B cell (primary cell): ENCODE data around the gene ADARB2. TPM values are rescaled to one million over a fixed set of nuclear protein-coding genes. Genes with fewer than 3 reads are reported as not detected.

Experiments used
- ATAC-seq: fragments of 200-7000 bp; cut with Tn5 transposase; one replicate; pipeline ENCODE4 v1.10.0; 2021; ENCODE audit warnings: low read depth, mild to moderate bottlenecking, moderate number of reproducible peaks, moderate library complexity
- CTCF ChIA-PET: fragments of 350-600 bp; sonication (Branson Sonifier 250); formaldehyde crosslinking; loops from one replicate; lab custom pipeline; 2021; ENCODE audit warnings: antibody characterized with exemption, inconsistent platforms; lab: Charles Lee
- POLR2A ChIA-PET: fragments of 350-600 bp; sonication (Branson Sonifier 250); formaldehyde crosslinking; loops from one replicate; lab custom pipeline; 2021; ENCODE audit warnings: antibody characterized with exemption; lab: Charles Lee
- DNase-seq: peaks from one replicate; pipeline ENCODE4 v3.0.0; 2013
- H2AFZ ChIP-seq: 2 replicates; pipeline ENCODE4 v1.6.1; 2012; ENCODE audit warnings: mild to moderate bottlenecking, low read depth, low read length; ENCODE audit not compliant: insufficient read depth, poor library complexity, severe bottlenecking
- H3K27ac ChIP-seq, 2 donors: 1 replicate in 1 of 2; 2 replicates in 1 of 2; pipeline ENCODE4 v1.5.1; 2012 to 2013; ENCODE audit warnings: low read length in 2 of 2, mild to moderate bottlenecking in 2 of 2, moderate library complexity in 1 of 2
- H3K27me3 ChIP-seq, 4 experiments: fragments of 200-600 bp in 1 of 4; sonication (generic) in 1 of 4; replicated peaks in 1 of 4; 1 replicate in 2 of 4; 2 replicates in 2 of 4; pipeline versions ENCODE4 v1.6.1 to v1.7.0; 2013 to 2016; ENCODE audit warnings: low read length in 3 of 4, mild to moderate bottlenecking in 2 of 4, mixed read lengths in 1 of 4, moderate library complexity in 1 of 4; ENCODE audit not compliant: insufficient read depth in 4 of 4, control insufficient read depth in 3 of 4; ENCODE audit errors: control extremely low read depth in 1 of 4
- H3K36me3 ChIP-seq, 2 experiments: replicated peaks in 1 of 2; 1 replicate in 1 of 2; 2 replicates in 1 of 2; pipeline versions ENCODE4 v1.6.1 to v1.7.1; 2013; ENCODE audit warnings: low read length in 1 of 2; ENCODE audit not compliant: insufficient read depth in 2 of 2, control insufficient read depth in 1 of 2; ENCODE audit errors: control extremely low read depth in 1 of 2, extremely low read depth in 1 of 2
- H3K4me1 ChIP-seq, 2 donors: fragments of 200-600 bp in 1 of 2; sonication (generic) in 1 of 2; 1 replicate in 1 of 2; 2 replicates in 1 of 2; pipeline versions ENCODE4 v1.5.1 to v1.6.1; 2013 to 2017; ENCODE audit warnings: low read length in 2 of 2; ENCODE audit not compliant: control insufficient read depth in 2 of 2, insufficient read depth in 2 of 2
- H3K4me2 ChIP-seq: replicated peaks from 2 replicates; pipeline ENCODE3; 2012; ENCODE audit warnings: mild to moderate bottlenecking, low read depth, low read length; ENCODE audit not compliant: poor library complexity, severe bottlenecking
- H3K4me3 ChIP-seq, 5 experiments: fragments of 200-600 bp in 1 of 5; sonication (generic) in 1 of 5; 1 replicate in 3 of 5; 2 replicates in 2 of 5; pipeline versions ENCODE4 v1.5.1 to v1.7.0; 2011 to 2016; ENCODE audit warnings: low read length in 4 of 5, mild to moderate bottlenecking in 4 of 5, low read depth in 2 of 5, control low read depth in 1 of 5, moderate library complexity in 1 of 5; ENCODE audit not compliant: insufficient read depth in 1 of 5; ENCODE audit errors: control extremely low read depth in 1 of 5, extremely low read depth in 1 of 5
- H3K79me2 ChIP-seq: fragments of 200-600 bp; sonication (generic); one replicate; pipeline ENCODE4 v1.6.0; 2016; ENCODE audit warnings: low read length; ENCODE audit not compliant: control insufficient read depth, insufficient read depth
- H3K9ac ChIP-seq: fragments of 200-600 bp; sonication (generic); 2 replicates; pipeline ENCODE4 v1.6.1; 2017; ENCODE audit warnings: mild to moderate bottlenecking, low read length, moderate library complexity
- H3K9me3 ChIP-seq, 3 donors: one replicate each; pipeline versions ENCODE4 v1.6.1 to v1.7.1; 2013; ENCODE audit warnings: low read length in 2 of 3; ENCODE audit not compliant: control insufficient read depth in 2 of 3, insufficient read depth in 1 of 3; ENCODE audit errors: control extremely low read depth in 1 of 3
- H4K20me1 ChIP-seq: 2 replicates; pipeline ENCODE4 v1.6.0; 2012; ENCODE audit warnings: mild to moderate bottlenecking, low read length; ENCODE audit not compliant: insufficient read depth, control insufficient read depth, poor library complexity, severe bottlenecking
- H3K27ac Mint-ChIP-seq: one replicate; pipeline ENCODE4 v1.8.0; 2021; ENCODE audit warnings: mixed read lengths
- H3K27me3 Mint-ChIP-seq: one replicate; pipeline ENCODE4 v1.8.0; 2021; ENCODE audit warnings: mixed read lengths
- H3K4me1 Mint-ChIP-seq: one replicate; pipeline ENCODE4 v1.8.0; 2021; ENCODE audit warnings: mixed read lengths
- H3K4me3 Mint-ChIP-seq: one replicate; pipeline ENCODE4 v1.8.0; 2021; ENCODE audit warnings: mixed read lengths
- H3K9me3 Mint-ChIP-seq: one replicate; pipeline ENCODE4 v1.8.0; 2022; ENCODE audit warnings: mixed read lengths; ENCODE audit not compliant: insufficient read depth
- EZH2 ChIP-seq: IDR thresholded peaks from 2 replicates; pipeline ENCODE4 v1.6.1; 2012; ENCODE audit warnings: borderline replicate concordance, low read depth, mild to moderate bottlenecking, moderate library complexity, low read length; ENCODE audit not compliant: insufficient read depth, poor library complexity, severe bottlenecking
- WGBS: methylation state at CpG from one replicate; pipeline ENCODE4 v1.1.5; 2013; ENCODE audit warnings: missing lambda C conversion rate; ENCODE audit not compliant: insufficient coverage; 5-methylcytosine and 5-hydroxymethylcytosine counted together
- intact Hi-C: fragments of 100-400 bp; cut with micrococcal nuclease; formaldehyde crosslinking; loops from one replicate; pipeline ENCODE4 v1.10.0; 2022
- polyA plus RNA-seq: library from polyadenylated mRNA; depleted of rRNA; stranded (reverse); fragments of >200 nt; gene quantifications from 2 replicates; pipeline ENCODE4 v1.2.3, GENCODE V29; 2012
- total RNA-seq, 2 donors: library from RNA; stranded (reverse); fragments of 120-200 nt in 1 of 2; gene quantifications; 1 replicate in 1 of 2; 2 replicates in 1 of 2; pipeline versions ENCODE4 v1.2.3 to v1.2.4, GENCODE V29; 2013 to 2022
- TF ChIP-seq, protein P1 (sequence below): fragments of 200-600 bp; IDR thresholded peaks from one replicate; pipeline ENCODE4 v1.8.0; 2022; ENCODE audit warnings: antibody characterized with exemption, mild to moderate bottlenecking

ADARB2 gene
- total and polyA plus RNA-seq, 2 donors (not counting 1 experiment from before 2014, with no cell fraction given), result 0.13 to 0.96 TPM

DNA sequence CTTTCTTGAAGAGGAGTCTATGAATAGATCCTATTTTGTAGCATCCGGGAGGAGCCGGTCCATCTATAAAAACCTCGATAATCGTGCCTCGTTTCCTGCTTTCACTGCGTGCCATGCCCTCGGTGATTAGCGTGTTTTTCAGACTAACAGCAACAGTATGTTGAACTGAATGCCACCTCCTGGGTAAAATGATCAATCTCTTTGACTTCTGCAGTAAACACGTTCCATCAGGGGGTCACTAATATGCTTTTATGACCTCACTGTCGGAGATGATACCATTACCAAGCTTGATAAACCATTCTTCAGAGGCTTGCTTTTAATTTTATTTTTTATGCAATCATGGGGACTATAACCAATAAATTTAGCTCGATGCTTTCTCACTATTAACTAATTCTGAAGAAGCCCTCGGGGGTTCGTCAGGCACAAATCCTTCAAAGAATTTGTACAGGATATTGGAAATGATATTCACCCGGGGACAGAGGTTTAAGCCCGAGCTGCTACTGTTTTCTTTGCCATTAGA is 228.3 kb downstream of the ADARB2 start:
- CTCF ChIA-PET, result no interaction called here
- Mint-ChIP-seq H3K27me3 (peaks cover 4% of the 10 kb centered on the region), H3K27ac (no peak overlapping the region), H3K4me1 (no peaks in the 10 kb centered on the region), H3K4me3 (no peak overlapping the region), H3K9me3 (no peaks in the 10 kb centered on the region)
- H3K9me3 ChIP-seq, result peaks cover 0 to 27% (median 0%) of the 10 kb centered on the region in 3 donors
- ATAC-seq, result no peak
- no peaks in the 10 kb centered on the region for H3K4me1 ChIP-seq
- peaks cover 0 to 4% (median 1%) of the 10 kb centered on the region in 4 experiments for H3K27me3 ChIP-seq
- no peak for DNase-seq
- H4K20me1 ChIP-seq, result no peaks in the 10 kb centered on the region
- TF ChIP-seq, protein P1, sequence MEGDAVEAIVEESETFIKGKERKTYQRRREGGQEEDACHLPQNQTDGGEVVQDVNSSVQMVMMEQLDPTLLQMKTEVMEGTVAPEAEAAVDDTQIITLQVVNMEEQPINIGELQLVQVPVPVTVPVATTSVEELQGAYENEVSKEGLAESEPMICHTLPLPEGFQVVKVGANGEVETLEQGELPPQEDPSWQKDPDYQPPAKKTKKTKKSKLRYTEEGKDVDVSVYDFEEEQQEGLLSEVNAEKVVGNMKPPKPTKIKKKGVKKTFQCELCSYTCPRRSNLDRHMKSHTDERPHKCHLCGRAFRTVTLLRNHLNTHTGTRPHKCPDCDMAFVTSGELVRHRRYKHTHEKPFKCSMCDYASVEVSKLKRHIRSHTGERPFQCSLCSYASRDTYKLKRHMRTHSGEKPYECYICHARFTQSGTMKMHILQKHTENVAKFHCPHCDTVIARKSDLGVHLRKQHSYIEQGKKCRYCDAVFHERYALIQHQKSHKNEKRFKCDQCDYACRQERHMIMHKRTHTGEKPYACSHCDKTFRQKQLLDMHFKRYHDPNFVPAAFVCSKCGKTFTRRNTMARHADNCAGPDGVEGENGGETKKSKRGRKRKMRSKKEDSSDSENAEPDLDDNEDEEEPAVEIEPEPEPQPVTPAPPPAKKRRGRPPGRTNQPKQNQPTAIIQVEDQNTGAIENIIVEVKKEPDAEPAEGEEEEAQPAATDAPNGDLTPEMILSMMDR, result no peak
- no peak for TF ChIP-seq EZH2
- no peak overlapping the region for H3K4me2 ChIP-seq
- 85% methylated on average over 12 of the region's 15 CpGs for WGBS
- H3K27ac ChIP-seq, result no peak overlapping the region
- POLR2A ChIA-PET, result no interaction called here
- no peak overlapping the region for H3K4me3 ChIP-seq
- no peaks in the 10 kb centered on the region for H3K79me2 ChIP-seq
- intact Hi-C loops, result no loop called here
- H3K36me3 ChIP-seq, result no peaks in the 10 kb centered on the region
- no peak overlapping the region for H3K9ac ChIP-seq
- no peak overlapping the region for H2AFZ ChIP-seq

DNA sequence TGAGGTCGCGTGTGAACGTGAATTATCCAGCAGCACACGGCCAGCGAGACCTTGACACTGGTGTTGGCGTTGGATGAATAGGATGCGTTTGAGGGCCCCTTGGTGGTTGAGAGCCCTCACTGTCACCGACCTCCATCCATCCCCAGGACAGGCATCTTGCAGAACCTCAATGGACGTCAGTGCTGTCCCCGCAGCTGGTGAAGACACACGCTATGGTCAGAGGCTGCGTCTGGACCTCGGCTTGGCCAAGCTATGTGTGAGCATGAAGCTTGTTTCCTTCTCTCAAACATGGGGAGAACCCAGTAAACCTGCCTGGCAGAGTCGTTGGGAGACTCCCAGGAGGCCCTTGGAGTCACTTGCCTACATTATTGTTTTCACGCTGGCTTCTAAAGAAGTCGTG is 229.2 kb downstream of the ADARB2 start:
- no peak overlapping the region for H3K4me3 Mint-ChIP-seq

More for the DNA sequence above, 229.2 kb downstream of the ADARB2 start:
- 97% methylated on average over 14 of the region's 16 CpGs for WGBS
- H3K27me3 Mint-ChIP-seq, result peaks cover 4% of the 10 kb centered on the region
- no peak for TF ChIP-seq EZH2
- TF ChIP-seq, protein P1, result no peak
- Histone ChIP-seq H3K27ac (no peak overlapping the region), H3K9ac (no peak overlapping the region), H3K4me2 (no peak overlapping the region), H2AFZ (no peak overlapping the region), H4K20me1 (no peaks in the 10 kb centered on the region), H3K9me3 (peaks cover 0 to 28% (median 0%) of the 10 kb centered on the region in 3 donors), H3K4me3 (no peak overlapping the region), H3K27me3 (peaks cover 0 to 3% (median 0%) of the 10 kb centered on the region in 4 experiments), H3K4me1 (no peaks in the 10 kb centered on the region), H3K36me3 (no peaks in the 10 kb centered on the region), H3K79me2 (no peaks in the 10 kb centered on the region)
- CTCF ChIA-PET, result interaction anchor here (1.2 kb wide), 1 partner anchor 16 kb away, joined by 3 read pairs; no protein-coding TSS in a partner anchor
- DNase-seq (no peak), ATAC-seq (no peak)
- POLR2A ChIA-PET, result no interaction called here
- H3K27ac Mint-ChIP-seq, result no peak overlapping the region
- no peaks in the 10 kb centered on the region for H3K9me3 Mint-ChIP-seq
- H3K4me1 Mint-ChIP-seq, result no peaks in the 10 kb centered on the region
- intact Hi-C loops, result no loop called here
